ENCODE data around the gene MYLK2. TPM values are rescaled to one million over a fixed set of nuclear protein-coding genes. Genes with fewer than 3 reads are reported as not detected.

Gene MYLK2
- polyA plus RNA-seq, 1 donor (not counting 4 experiments of a cell fraction or from before 2014, with no cell fraction given), result 0.05 TPM

DNA sequence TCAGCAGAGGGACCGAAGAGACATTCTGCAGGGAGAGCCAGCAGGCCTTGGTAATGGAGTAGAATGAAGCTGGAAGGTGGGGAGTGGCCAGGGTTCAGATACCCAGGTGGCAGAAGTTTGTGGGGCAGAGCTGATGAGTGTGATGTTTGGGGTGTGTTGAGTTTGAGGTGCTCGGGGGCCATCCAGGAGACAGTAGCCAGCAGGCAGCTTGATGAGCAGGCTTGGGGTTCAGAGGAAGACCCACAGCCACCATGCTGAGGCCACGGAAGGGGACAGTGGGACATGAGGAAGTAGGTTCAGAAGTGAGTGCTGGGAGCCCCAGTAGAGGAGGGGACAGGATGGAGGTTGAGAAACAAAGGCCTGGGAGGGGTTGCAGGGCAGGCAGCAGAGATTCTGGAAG, 37.4 kb downstream of the MYLK2 start:
- no peaks in the 10 kb centered on the region for H3K79me2 ChIP-seq (ENCODE audit: control insufficient read depth, insufficient read depth, low read length)
- no peak overlapping the region for H3K4me3 ChIP-seq (ENCODE audit: control insufficient read depth in 2 of 3, extremely low read depth in 1 of 3, insufficient read depth in 2 of 3, low read depth in 1 of 3, low read length in 3 of 3)
- no peak overlapping the region for H3K4me2 ChIP-seq (ENCODE audit: control insufficient read depth, extremely low read depth, insufficient read depth, low read depth, low read length)
- H3K4me1 ChIP-seq (ENCODE audit: control insufficient read depth, extremely low read depth, insufficient read depth, low read length), result no peaks in the 10 kb centered on the region
- H3K27ac ChIP-seq (ENCODE audit: control insufficient read depth, insufficient read depth, low read length), result no peak overlapping the region
- H3K9ac ChIP-seq (ENCODE audit: control insufficient read depth, extremely low read depth, insufficient read depth, low read length), result no peak overlapping the region
- peaks cover 39% of the 10 kb centered on the region for H3K27me3 ChIP-seq (ENCODE audit: control insufficient read depth, extremely low read depth, insufficient read depth, low read length)
- H4K20me1 ChIP-seq (ENCODE audit: control insufficient read depth, extremely low read depth, insufficient read depth, low read length), result no peaks in the 10 kb centered on the region
- no peak overlapping the region for H2AFZ ChIP-seq (ENCODE audit: control insufficient read depth, low read length)
- H3K9me1 ChIP-seq (ENCODE audit: control insufficient read depth, extremely low read depth, insufficient read depth, low read length), result no peaks in the 10 kb centered on the region
- H3K9me3 ChIP-seq (ENCODE audit: control insufficient read depth, low read depth, low read length), result no peaks in the 10 kb centered on the region
- no peak for DNase-seq (ENCODE audit: low read depth, low spot score)
- dilution Hi-C loops (cut with MboI; ENCODE audit: extremely low pct_ligation_motif_present, low sequenced_read_pairs), result no loop called here
- FAIRE-seq, result no peak
- TF ChIP-seq, protein P1, sequence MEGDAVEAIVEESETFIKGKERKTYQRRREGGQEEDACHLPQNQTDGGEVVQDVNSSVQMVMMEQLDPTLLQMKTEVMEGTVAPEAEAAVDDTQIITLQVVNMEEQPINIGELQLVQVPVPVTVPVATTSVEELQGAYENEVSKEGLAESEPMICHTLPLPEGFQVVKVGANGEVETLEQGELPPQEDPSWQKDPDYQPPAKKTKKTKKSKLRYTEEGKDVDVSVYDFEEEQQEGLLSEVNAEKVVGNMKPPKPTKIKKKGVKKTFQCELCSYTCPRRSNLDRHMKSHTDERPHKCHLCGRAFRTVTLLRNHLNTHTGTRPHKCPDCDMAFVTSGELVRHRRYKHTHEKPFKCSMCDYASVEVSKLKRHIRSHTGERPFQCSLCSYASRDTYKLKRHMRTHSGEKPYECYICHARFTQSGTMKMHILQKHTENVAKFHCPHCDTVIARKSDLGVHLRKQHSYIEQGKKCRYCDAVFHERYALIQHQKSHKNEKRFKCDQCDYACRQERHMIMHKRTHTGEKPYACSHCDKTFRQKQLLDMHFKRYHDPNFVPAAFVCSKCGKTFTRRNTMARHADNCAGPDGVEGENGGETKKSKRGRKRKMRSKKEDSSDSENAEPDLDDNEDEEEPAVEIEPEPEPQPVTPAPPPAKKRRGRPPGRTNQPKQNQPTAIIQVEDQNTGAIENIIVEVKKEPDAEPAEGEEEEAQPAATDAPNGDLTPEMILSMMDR (optimal IDR thresholded peaks at IDR 0.05 in 1 of 3, IDR thresholded peaks at IDR 0.05 in 1 of 3, conservative IDR thresholded peaks at IDR 0.05 in 1 of 3; ENCODE audit: extremely low read depth in 1 of 3, insufficient read depth in 2 of 3, low read length in 3 of 3), result no peak
- no peak for TF ChIP-seq EZH2 (IDR thresholded peaks at IDR 0.05; ENCODE audit: low read length)
- no peaks in the 10 kb centered on the region for H3K36me3 ChIP-seq (ENCODE audit: control insufficient read depth in 2 of 2, extremely low read depth in 1 of 2, insufficient read depth in 2 of 2, low read length in 2 of 2)

DNA sequence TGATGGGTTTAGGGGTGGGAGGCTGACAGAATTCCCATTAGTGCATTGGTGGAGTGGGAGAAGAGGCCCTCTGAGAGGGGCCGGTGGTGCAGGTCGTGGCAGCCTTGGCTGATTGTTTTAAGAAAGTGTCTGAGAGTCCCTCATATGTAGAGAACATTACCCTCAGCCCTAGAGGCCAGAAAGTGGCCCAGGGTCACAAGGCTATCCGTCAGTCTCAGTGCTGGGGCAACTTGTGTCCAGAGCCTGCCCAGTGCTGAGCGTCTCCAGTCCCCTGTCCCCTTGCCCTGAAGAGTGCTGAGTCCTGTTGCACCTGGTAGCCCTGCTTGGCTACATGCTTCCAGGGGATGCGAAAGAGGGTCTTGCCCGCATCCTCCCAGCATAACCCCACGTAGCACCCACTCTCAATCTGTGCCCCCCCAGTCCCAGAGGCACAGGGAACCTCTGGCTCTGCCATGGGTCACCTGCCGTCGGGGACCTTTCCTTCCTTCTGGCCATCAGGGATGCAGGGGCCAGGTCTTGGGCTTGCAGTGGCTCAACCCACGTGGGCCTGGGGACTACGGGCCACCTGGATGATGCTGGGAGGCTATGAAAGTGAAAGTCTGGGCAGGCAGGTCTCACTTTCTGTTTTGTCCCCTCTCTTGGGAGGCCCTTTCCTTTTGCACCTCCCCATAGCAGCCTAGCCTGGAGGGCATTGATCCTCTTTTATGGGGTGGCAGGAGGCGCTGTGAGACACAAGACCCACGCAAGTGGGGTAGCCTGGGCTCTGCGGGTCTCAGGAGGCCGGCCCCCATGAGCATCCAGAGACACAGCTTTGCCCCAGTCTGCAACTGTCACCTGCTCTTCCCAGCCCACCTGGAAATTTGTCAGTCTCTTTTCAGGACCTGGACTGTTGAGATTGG, 39.0 kb downstream of the MYLK2 start:
- peaks cover 2% of the 10 kb centered on the region for H3K4me1 ChIP-seq (ENCODE audit: control insufficient read depth, extremely low read depth, insufficient read depth, low read length)
- no peaks in the 10 kb centered on the region for H3K9me3 ChIP-seq (ENCODE audit: control insufficient read depth, low read depth, low read length)
- DNase-seq (ENCODE audit: low read depth, low spot score) (no peak), FAIRE-seq (no peak)
- no peaks in the 10 kb centered on the region for H3K36me3 ChIP-seq (ENCODE audit: control insufficient read depth in 2 of 2, extremely low read depth in 1 of 2, insufficient read depth in 2 of 2, low read length in 2 of 2)
- H3K4me2 ChIP-seq (ENCODE audit: control insufficient read depth, extremely low read depth, insufficient read depth, low read depth, low read length), result no peak overlapping the region
- TF ChIP-seq, protein P1 (optimal IDR thresholded peaks at IDR 0.05 in 1 of 3, IDR thresholded peaks at IDR 0.05 in 1 of 3, conservative IDR thresholded peaks at IDR 0.05 in 1 of 3; ENCODE audit: extremely low read depth in 1 of 3, insufficient read depth in 2 of 3, low read length in 3 of 3), result no peak
- TF ChIP-seq EZH2 (IDR thresholded peaks at IDR 0.05; ENCODE audit: low read length), result no peak
- H3K27ac ChIP-seq (ENCODE audit: control insufficient read depth, insufficient read depth, low read length), result no peak overlapping the region
- H2AFZ ChIP-seq (ENCODE audit: control insufficient read depth, low read length), result no peak overlapping the region
- no peak overlapping the region for H3K9ac ChIP-seq (ENCODE audit: control insufficient read depth, extremely low read depth, insufficient read depth, low read length)
- peaks cover 45% of the 10 kb centered on the region for H3K27me3 ChIP-seq (ENCODE audit: control insufficient read depth, extremely low read depth, insufficient read depth, low read length)
- H3K9me1 ChIP-seq (ENCODE audit: control insufficient read depth, extremely low read depth, insufficient read depth, low read length), result no peaks in the 10 kb centered on the region
- no peaks in the 10 kb centered on the region for H3K79me2 ChIP-seq (ENCODE audit: control insufficient read depth, insufficient read depth, low read length)
- dilution Hi-C loops (cut with MboI; ENCODE audit: extremely low pct_ligation_motif_present, low sequenced_read_pairs), result no loop called here
- H3K4me3 ChIP-seq (ENCODE audit: control insufficient read depth in 2 of 3, extremely low read depth in 1 of 3, insufficient read depth in 2 of 3, low read depth in 1 of 3, low read length in 3 of 3), result no peak overlapping the region
- H4K20me1 ChIP-seq (ENCODE audit: control insufficient read depth, extremely low read depth, insufficient read depth, low read length), result no peaks in the 10 kb centered on the region

Measured in keratinocyte (primary cell).